Transverse colon (tissue), 4 donors: ENCODE measurements around the gene TBX2. TPM values are rescaled to one million over a fixed set of nuclear protein-coding genes. Genes with fewer than 3 reads are reported as not detected.

Experiments used
- DNase-seq: peaks from one replicate; pipeline ENCODE4 v3.0.0-alpha.2; 2019
- H3K27ac ChIP-seq, 4 donors: fragments of 200-600 bp; sonication (generic); 2 replicates each; pipeline ENCODE4 v1.5.1; 2016 to 2018; ENCODE audit warnings: inconsistent platforms in 4 of 4
- H3K27me3 ChIP-seq: fragments of 200-600 bp; sonication (generic); 2 replicates; pipeline ENCODE4 v1.5.1; 2017; ENCODE audit warnings: inconsistent platforms
- H3K36me3 ChIP-seq, 4 donors: fragments of 200-600 bp; sonication (generic); 2 replicates each; pipeline ENCODE4 v1.5.1; 2017 to 2019; ENCODE audit warnings: inconsistent platforms in 4 of 4
- H3K4me1 ChIP-seq, 4 donors: fragments of 200-600 bp; sonication (generic); 2 replicates each; pipeline ENCODE4 v1.5.1; 2017 to 2020; ENCODE audit warnings: inconsistent platforms in 4 of 4
- H3K4me3 ChIP-seq, 4 donors: fragments of 200-600 bp; sonication (generic); 1 replicate in 1 of 4; 2 replicates in 3 of 4; pipeline versions ENCODE4 v1.5.1 to v1.6.1; 2017 to 2019; ENCODE audit warnings: inconsistent platforms in 4 of 4
- H3K9me3 ChIP-seq, 2 donors: fragments of 200-600 bp; sonication (generic); 2 replicates each; pipeline ENCODE4 v1.5.1; 2017 to 2019; ENCODE audit warnings: inconsistent platforms in 2 of 2
- EP300 ChIP-seq: sonication (generic); formaldehyde crosslinking; IDR thresholded peaks from one replicate; pipeline ENCODE4 v1.6.1; 2017; ENCODE audit warnings: antibody characterized with exemption, low read depth
- POLR2A ChIP-seq: fragments of 450-650 bp; IDR thresholded peaks from one replicate; pipeline ENCODE4 v1.6.1; 2016; ENCODE audit warnings: antibody characterized with exemption, mild to moderate bottlenecking, moderate library complexity
- POLR2AphosphoS5 ChIP-seq, 3 donors: sonication (generic); formaldehyde crosslinking; IDR thresholded peaks; one replicate each; pipeline ENCODE4 v1.6.1; 2016; ENCODE audit warnings: antibody characterized with exemption in 3 of 3
- WGBS, 2 donors: methylation state at CpG; one replicate each; pipeline ENCODE4 v1.1.5; 2018; ENCODE audit warnings: low coverage in 1 of 2; 5-methylcytosine and 5-hydroxymethylcytosine counted together
- in situ Hi-C, 4 donors: fragments of 200-750 bp; cut with MboI; loops; one replicate each; pipeline versions ENCODE4 v1.15.0 to v1.15.1; 2017; ENCODE audit warnings: low sequenced_read_pairs in 3 of 4, low pct_ligation_motif_present in 1 of 4, low pct_unique_long_range_greater_than_20kb in 1 of 4
- intact Hi-C: fragments of 100-400 bp; cut with DNase I; formaldehyde crosslinking; loops from one replicate; pipeline ENCODE4 v1.15.1; 2023; ENCODE audit warnings: low total_unique reads
- total RNA-seq, 4 donors: library from RNA; depleted of rRNA; stranded (reverse); fragments of >200 nt; gene quantifications; one replicate each; pipeline ENCODE4 v1.1.0, GENCODE V29; 2016
- TF ChIP-seq, protein P1 (sequence below), 5 experiments: fragments of 200-600 bp in 3 of 5; fragments of 450-650 bp in 2 of 5; sonication (generic) in 3 of 5; IDR thresholded peaks; 1 replicate in 2 of 5; 2 replicates in 3 of 5; pipeline ENCODE4 v1.5.1; 2016 to 2017; ENCODE audit warnings: antibody characterized with exemption in 5 of 5, inconsistent platforms in 3 of 5, mild to moderate bottlenecking in 2 of 5, moderate library complexity in 1 of 5

The TBX2 gene
- total RNA-seq, 4 donors from 2014 or later = 2.6 to 13.5 (median 8.7) TPM

- peaks cover 53% of the 10 kb centered on the region for H3K27me3 ChIP-seq
- H3K9me3 ChIP-seq = no peaks in the 10 kb centered on the region
- no peaks in the 10 kb centered on the region for H3K36me3 ChIP-seq
- intact Hi-C loops (no loop called here), in situ Hi-C loops (loop anchor here in 3 of 4 donors (10.0 to 25.0 kb wide), 2 partner anchors 135 to 417 kb away; no protein-coding TSS in a partner anchor)
- no peak overlapping the region for H3K4me3 ChIP-seq
- WGBS, 2 donors = 22 to 64% methylated on average over 2 to 4 of the region's 4 CpGs
- DNase-seq = no peak
- no peak overlapping the region for H3K27ac ChIP-seq
- peaks cover 0 to 8% (median 0%) of the 10 kb centered on the region in 4 donors for H3K4me1 ChIP-seq
- TF ChIP-seq, protein P1, sequence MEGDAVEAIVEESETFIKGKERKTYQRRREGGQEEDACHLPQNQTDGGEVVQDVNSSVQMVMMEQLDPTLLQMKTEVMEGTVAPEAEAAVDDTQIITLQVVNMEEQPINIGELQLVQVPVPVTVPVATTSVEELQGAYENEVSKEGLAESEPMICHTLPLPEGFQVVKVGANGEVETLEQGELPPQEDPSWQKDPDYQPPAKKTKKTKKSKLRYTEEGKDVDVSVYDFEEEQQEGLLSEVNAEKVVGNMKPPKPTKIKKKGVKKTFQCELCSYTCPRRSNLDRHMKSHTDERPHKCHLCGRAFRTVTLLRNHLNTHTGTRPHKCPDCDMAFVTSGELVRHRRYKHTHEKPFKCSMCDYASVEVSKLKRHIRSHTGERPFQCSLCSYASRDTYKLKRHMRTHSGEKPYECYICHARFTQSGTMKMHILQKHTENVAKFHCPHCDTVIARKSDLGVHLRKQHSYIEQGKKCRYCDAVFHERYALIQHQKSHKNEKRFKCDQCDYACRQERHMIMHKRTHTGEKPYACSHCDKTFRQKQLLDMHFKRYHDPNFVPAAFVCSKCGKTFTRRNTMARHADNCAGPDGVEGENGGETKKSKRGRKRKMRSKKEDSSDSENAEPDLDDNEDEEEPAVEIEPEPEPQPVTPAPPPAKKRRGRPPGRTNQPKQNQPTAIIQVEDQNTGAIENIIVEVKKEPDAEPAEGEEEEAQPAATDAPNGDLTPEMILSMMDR (IDR thresholded peaks at IDR 0.05) = no peak
- TF ChIP-seq POLR2A = no peak
- TF ChIP-seq EP300 = no peak
- no peak for TF ChIP-seq POLR2AphosphoS5 (IDR thresholded peaks at IDR 0.05)
Observed at GRCh38 chr17:61420052-61420451, 20.4 kb downstream of the TBX2 start.

DNA sequence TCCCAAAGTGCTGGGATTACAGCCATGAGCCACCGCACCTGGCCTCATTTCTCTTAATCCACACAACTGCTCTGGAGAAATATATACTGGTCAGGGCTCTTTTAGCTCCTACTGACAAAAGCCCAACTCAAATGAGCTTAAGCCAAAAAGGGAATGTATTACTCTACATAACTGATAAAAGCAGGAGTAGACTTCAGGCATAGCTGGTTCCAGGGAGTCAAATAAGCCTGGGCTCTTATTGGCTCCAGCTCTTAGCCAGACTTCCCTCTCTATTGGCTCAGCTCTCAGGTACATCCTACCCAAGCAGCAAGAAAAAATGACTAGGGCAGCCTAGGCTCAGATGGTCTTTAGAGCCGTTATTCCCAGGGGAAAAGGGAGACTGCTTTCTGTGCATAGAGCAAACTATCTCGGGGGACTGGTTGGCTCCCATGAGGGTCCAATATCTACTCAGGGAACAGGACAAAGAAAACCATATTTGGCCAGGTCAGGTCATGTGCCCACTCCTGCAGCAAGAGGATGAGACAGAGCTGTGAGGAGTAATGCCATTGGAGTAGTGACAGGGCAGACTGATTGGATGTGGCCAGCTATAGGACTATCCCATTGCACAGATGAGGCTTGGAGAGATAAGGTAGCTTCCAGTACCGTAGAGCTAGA, 21.2 kb downstream of the TBX2 start:
- 84 to 92% methylated on average over 2 to 4 of the region's 4 CpGs for WGBS, 2 donors
- no peak overlapping the region for H3K27ac ChIP-seq
- no peak for TF ChIP-seq POLR2A
- TF ChIP-seq POLR2AphosphoS5 (IDR thresholded peaks at IDR 0.05) = no peak
- peaks cover 61% of the 10 kb centered on the region for H3K27me3 ChIP-seq
- H3K36me3 ChIP-seq = no peaks in the 10 kb centered on the region
- no peak for DNase-seq
- H3K4me1 ChIP-seq = peaks cover 0 to 8% (median 0%) of the 10 kb centered on the region in 4 donors
- intact Hi-C loops = no loop called here
- no peaks in the 10 kb centered on the region for H3K9me3 ChIP-seq
- in situ Hi-C loops = loop anchor here in 3 of 4 donors (10.0 to 25.0 kb wide), 2 partner anchors 134 to 416 kb away; no protein-coding TSS in a partner anchor
- H3K4me3 ChIP-seq = no peak overlapping the region

DNA sequence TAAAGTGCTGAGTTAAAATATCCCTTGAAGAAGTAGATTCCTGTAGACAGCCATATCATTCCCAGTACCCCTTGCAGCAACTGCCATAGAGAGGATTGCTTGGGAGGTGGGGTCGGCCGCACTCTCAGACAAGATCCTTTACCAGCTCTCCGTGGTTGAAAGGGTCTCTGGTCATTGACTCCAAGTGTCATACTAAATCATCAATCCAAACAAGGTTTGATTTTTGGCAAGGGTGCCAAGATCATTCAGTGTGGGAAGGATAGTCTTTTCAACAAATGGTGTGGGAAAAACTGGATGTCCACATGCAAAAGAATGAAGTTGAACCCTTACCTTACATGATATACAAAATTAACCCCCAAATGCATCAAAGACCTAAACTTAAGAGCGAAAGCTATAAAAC, 21.8 kb downstream of the TBX2 start:
- in situ Hi-C loops (loop anchor here in 3 of 4 donors (10.0 to 25.0 kb wide), 2 partner anchors 133 to 416 kb away; no protein-coding TSS in a partner anchor), intact Hi-C loops (no loop called here)
- Histone ChIP-seq H3K27ac (no peak overlapping the region), H3K4me1 (peaks cover 0 to 8% (median 0%) of the 10 kb centered on the region in 4 donors), H3K4me3 (no peak overlapping the region), H3K27me3 (peaks cover 66% of the 10 kb centered on the region), H3K36me3 (no peaks in the 10 kb centered on the region), H3K9me3 (no peaks in the 10 kb centered on the region)
- no peak for DNase-seq
- TF ChIP-seq, protein P1 (IDR thresholded peaks at IDR 0.05) = no peak
- no peak for TF ChIP-seq POLR2AphosphoS5 (IDR thresholded peaks at IDR 0.05)
- 84 to 100% methylated on average over 1 to 4 of the region's 4 CpGs for WGBS, 2 donors

DNA sequence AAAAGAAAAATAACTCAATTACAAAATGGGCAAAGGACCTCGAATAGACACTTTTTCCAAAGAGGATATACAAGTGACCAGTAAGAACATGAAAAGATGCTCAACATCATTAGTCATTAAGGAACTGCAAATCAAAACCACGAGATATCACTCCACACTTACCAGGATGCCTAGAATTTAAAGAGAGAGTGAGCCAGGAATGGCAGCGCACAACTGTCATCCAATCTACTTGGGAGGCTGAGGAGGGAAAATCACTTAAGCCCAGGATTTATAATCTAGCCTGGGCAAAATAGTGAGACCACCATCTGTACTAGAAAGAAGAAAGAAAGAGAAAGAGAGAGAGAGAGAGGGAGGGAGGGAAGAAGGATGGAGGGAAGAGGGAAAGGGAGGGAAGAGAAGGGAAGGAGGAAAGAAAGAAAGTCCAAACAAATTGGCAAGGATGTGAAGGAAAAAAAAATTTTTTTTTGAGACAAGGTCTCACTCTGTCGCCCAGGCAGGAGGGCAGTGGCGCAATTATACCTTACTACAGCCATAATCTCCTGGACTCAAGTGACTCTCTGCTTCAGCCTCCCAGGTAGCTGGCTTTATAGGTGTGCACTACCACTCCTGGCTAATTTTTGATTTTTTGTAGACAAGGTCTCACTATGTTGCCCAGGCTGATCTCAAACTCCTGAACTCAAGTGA, 22.6 kb downstream of the TBX2 start:
- no peak overlapping the region for H3K4me3 ChIP-seq
- no peaks in the 10 kb centered on the region for H3K36me3 ChIP-seq
- peaks cover 66% of the 10 kb centered on the region for H3K27me3 ChIP-seq
- TF ChIP-seq, protein P1 (IDR thresholded peaks at IDR 0.05) = no peak
- TF ChIP-seq POLR2A = no peak
- no peak for TF ChIP-seq POLR2AphosphoS5 (IDR thresholded peaks at IDR 0.05)
- no peak for TF ChIP-seq EP300
- no peak overlapping the region for H3K27ac ChIP-seq
- no peak for DNase-seq
- 51 to 69% methylated on average over 2 to 5 of the region's 5 CpGs for WGBS, 2 donors
- peaks cover 0 to under 1% (median 0%) of the 10 kb centered on the region in 4 donors for H3K4me1 ChIP-seq
- in situ Hi-C loops (loop anchor here in 3 of 4 donors (10.0 to 25.0 kb wide), 2 partner anchors 133 to 415 kb away; no protein-coding TSS in a partner anchor), intact Hi-C loops (no loop called here)
- no peaks in the 10 kb centered on the region for H3K9me3 ChIP-seq
